GM20000 (cell line): ENCODE measurements around the gene TMCC1.
"Not testable (repeated sequence)": the region's sequence is repeated elsewhere in the genome, so short reads cannot be mapped to it uniquely, and the experiment has no call there.

Source experiments
- DNase-seq: peaks from one replicate; pipeline ENCODE4 v3.0.0; 2012; ENCODE audit warnings: low spot score
- CTCF ChIP-seq: IDR thresholded peaks from 2 replicates; pipeline ENCODE4 v1.5.1; 2012; ENCODE audit warnings: mild to moderate bottlenecking, control low read depth; ENCODE audit errors: extremely low read depth, missing control alignments

TMCC1 gene

GRCh38 chr3:129701161-129701560 lies 192.3 kb downstream of the TMCC1 start:
- DNase-seq = no peak
- no peak for TF ChIP-seq CTCF

- DNase-seq = no peak
- TF ChIP-seq CTCF = no peak
These were observed 193.9 kb downstream of the TMCC1 start for GRCh38 chr3:129699612-129700011.

GRCh38 chr3:129699199-129699598 lies 194.3 kb downstream of the TMCC1 start:
- no peak for TF ChIP-seq CTCF
- DNase-seq = no peak

- TF ChIP-seq CTCF = no peak
These were observed 196.1 kb downstream of the TMCC1 start for GRCh38 chr3:129697229-129697969.

GRCh38 chr3:129696430-129696829 lies 197.1 kb downstream of the TMCC1 start:
- not testable (repeated sequence) for DNase-seq

More at GRCh38 chr3:129697229-129697969, 196.1 kb downstream of the TMCC1 start:
- no peak for DNase-seq

GRCh38 chr3:129695230-129695629 lies 198.3 kb downstream of the TMCC1 start:
- DNase-seq = no peak
- no peak for TF ChIP-seq CTCF

GRCh38 chr3:129694228-129694627 lies 199.3 kb downstream of the TMCC1 start:
- no peak for DNase-seq
- TF ChIP-seq CTCF = no peak

- TF ChIP-seq CTCF = no peak
- no peak for DNase-seq
These were observed 200.8 kb downstream of the TMCC1 start for GRCh38 chr3:129692743-129693142.
